Astrocyte (in vitro differentiated cells and primary cell): Measurements from ENCODE around the gene COL11A2. TPM values are rescaled to one million over a fixed set of nuclear protein-coding genes. Genes with fewer than 3 reads are reported as not detected.

Experiments used
- DNase-seq: peaks from one replicate; pipeline ENCODE4 v3.0.0-alpha.2; 2010; ENCODE audit warnings: low read depth
- FAIRE-seq: peaks from 2 replicates; lab custom pipeline; 2011; peaks lifted over from hg19 to GRCh38; lab: Jason Lieb, UNC
- H2AFZ ChIP-seq: 2 replicates; pipeline ENCODE4 v1.6.0; 2012; ENCODE audit warnings: low read depth, low read length, inconsistent platforms
- H3K27ac ChIP-seq: 2 replicates; pipeline ENCODE4 v1.5.1; 2011; ENCODE audit warnings: low read depth, low read length, inconsistent platforms
- H3K27me3 ChIP-seq: 2 replicates; pipeline ENCODE4 v1.6.0; 2011; ENCODE audit warnings: low read length, inconsistent platforms; ENCODE audit not compliant: insufficient read depth
- H3K36me3 ChIP-seq: 2 replicates; pipeline ENCODE4 v1.5.1; 2011; ENCODE audit warnings: low read length, inconsistent platforms; ENCODE audit not compliant: insufficient read depth
- H3K4me1 ChIP-seq: 2 replicates; pipeline ENCODE4 v1.5.1; 2011; ENCODE audit warnings: low read length, inconsistent platforms; ENCODE audit not compliant: insufficient read depth
- H3K4me2 ChIP-seq: 2 replicates; pipeline ENCODE4 v1.6.0; 2012; ENCODE audit warnings: low read length, inconsistent platforms
- H3K4me3 ChIP-seq: 2 replicates; pipeline ENCODE4 v1.5.1; 2011; ENCODE audit warnings: low read depth, mild to moderate bottlenecking, low read length, inconsistent platforms; ENCODE audit not compliant: insufficient read depth
- H3K79me2 ChIP-seq: 2 replicates; pipeline ENCODE4 v1.6.0; 2012; ENCODE audit warnings: mild to moderate bottlenecking, low read length, inconsistent platforms; ENCODE audit not compliant: insufficient read depth
- H3K9ac ChIP-seq: 2 replicates; pipeline ENCODE4 v1.6.0; 2012; ENCODE audit warnings: mild to moderate bottlenecking, low read length, inconsistent platforms
- H3K9me3 ChIP-seq: 2 replicates; pipeline ENCODE4 v1.5.1; 2012; ENCODE audit warnings: low read depth, mild to moderate bottlenecking, low read length, inconsistent platforms; ENCODE audit not compliant: insufficient read depth
- H4K20me1 ChIP-seq: 2 replicates; pipeline ENCODE4 v1.6.0; 2012; ENCODE audit warnings: low read length, inconsistent platforms; ENCODE audit not compliant: insufficient read depth
- H3K27ac Mint-ChIP-seq: one replicate; pipeline ENCODE4 v1.8.0; 2021; ENCODE audit warnings: mild to moderate bottlenecking, mixed read lengths; ENCODE audit not compliant: unreplicated experiment
- H3K27me3 Mint-ChIP-seq: one replicate; pipeline ENCODE4 v1.8.0; 2021; ENCODE audit warnings: low read depth, mixed read lengths; ENCODE audit not compliant: unreplicated experiment
- H3K36me3 Mint-ChIP-seq: one replicate; pipeline ENCODE4 v1.8.0; 2021; ENCODE audit warnings: low read depth, mixed read lengths; ENCODE audit not compliant: unreplicated experiment
- H3K4me1 Mint-ChIP-seq: one replicate; pipeline ENCODE4 v1.8.0; 2021; ENCODE audit warnings: low read depth, mixed read lengths; ENCODE audit not compliant: unreplicated experiment
- H3K4me3 Mint-ChIP-seq: one replicate; pipeline ENCODE4 v1.8.0; 2021; ENCODE audit warnings: mild to moderate bottlenecking, moderate library complexity, mixed read lengths; ENCODE audit not compliant: unreplicated experiment
- H3K9me3 Mint-ChIP-seq: one replicate; pipeline ENCODE4 v1.8.0; 2021; ENCODE audit warnings: mild to moderate bottlenecking, mixed read lengths; ENCODE audit not compliant: unreplicated experiment
- EZH2 ChIP-seq: IDR thresholded peaks from 2 replicates; pipeline ENCODE4 v1.6.1; 2012; ENCODE audit warnings: mild to moderate bottlenecking, low read length, inconsistent platforms; ENCODE audit not compliant: insufficient read depth
- total RNA-seq: library from RNA; stranded (reverse); gene quantifications from 2 replicates; pipeline ENCODE4 v1.2.1, GENCODE V29; 2021
- TF ChIP-seq, protein P1 (sequence below): IDR thresholded peaks from 2 replicates; pipeline ENCODE4 v1.5.1; 2011; ENCODE audit warnings: low read depth, mild to moderate bottlenecking, inconsistent platforms, low read length, moderate library complexity; ENCODE audit not compliant: insufficient read depth

The COL11A2 gene
- total RNA-seq, 1 donor from 2014 or later = 1.3 TPM

DNA sequence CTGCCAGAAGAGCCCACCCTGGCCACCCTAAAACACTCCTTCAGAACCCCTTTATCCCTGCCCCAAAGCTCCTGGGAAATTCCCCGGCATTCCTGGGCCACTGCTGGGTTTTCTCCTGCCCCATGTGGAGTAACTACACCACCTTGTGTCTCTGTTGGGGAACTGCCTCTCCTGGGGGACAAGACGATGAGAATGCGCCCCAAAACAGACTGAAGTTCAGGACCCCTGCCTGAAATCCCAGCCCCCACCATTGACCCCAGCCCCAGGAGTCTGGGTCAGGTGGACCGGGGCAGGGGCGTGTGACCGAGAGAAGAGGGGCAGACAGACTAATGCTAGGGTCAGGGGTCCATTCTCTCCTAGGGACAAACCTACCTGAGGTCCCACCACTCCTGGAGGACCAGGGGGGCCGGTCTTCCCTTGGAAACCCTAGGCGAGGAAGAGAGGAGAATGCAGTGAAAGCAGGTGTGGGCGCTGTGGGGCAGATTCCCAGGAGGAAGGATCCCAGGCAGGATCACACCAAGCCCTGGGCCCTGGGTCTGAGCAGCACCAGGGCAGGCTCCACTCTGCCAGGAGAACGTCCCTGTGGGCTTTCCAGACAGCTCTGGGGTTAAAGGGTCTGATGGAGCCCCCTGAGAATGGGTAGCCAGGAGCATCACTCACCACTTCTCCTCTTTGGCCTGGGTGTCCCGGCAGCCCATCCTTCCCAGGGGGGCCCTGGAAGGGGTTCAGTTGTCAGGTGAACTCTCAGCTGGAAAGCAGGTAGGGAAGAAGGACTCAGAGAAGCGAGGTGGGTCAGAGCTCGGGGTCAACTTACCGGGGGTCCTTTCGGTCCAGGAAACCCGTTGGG, 19.4 kb downstream of the COL11A2 start:
- Histone ChIP-seq H3K27me3 (no peaks in the 10 kb centered on the region), H3K4me2 (no peak overlapping the region), H4K20me1 (no peaks in the 10 kb centered on the region), H3K4me1 (no peaks in the 10 kb centered on the region), H3K27ac (no peak overlapping the region), H3K9me3 (no peaks in the 10 kb centered on the region), H3K36me3 (no peaks in the 10 kb centered on the region), H2AFZ (no peak overlapping the region), H3K79me2 (no peaks in the 10 kb centered on the region), H3K4me3 (no peak overlapping the region), H3K9ac (no peak overlapping the region)
- Mint-ChIP-seq H3K27ac (no peak overlapping the region), H3K36me3 (peaks cover 4% of the 10 kb centered on the region), H3K9me3 (no peaks in the 10 kb centered on the region), H3K4me3 (no peak overlapping the region), H3K4me1 (no peaks in the 10 kb centered on the region), H3K27me3 (peaks cover 46% of the 10 kb centered on the region)
- no peak for FAIRE-seq
- peak; percentile 14 for DNase-seq
- TF ChIP-seq EZH2 = no peak
- TF ChIP-seq, protein P1, sequence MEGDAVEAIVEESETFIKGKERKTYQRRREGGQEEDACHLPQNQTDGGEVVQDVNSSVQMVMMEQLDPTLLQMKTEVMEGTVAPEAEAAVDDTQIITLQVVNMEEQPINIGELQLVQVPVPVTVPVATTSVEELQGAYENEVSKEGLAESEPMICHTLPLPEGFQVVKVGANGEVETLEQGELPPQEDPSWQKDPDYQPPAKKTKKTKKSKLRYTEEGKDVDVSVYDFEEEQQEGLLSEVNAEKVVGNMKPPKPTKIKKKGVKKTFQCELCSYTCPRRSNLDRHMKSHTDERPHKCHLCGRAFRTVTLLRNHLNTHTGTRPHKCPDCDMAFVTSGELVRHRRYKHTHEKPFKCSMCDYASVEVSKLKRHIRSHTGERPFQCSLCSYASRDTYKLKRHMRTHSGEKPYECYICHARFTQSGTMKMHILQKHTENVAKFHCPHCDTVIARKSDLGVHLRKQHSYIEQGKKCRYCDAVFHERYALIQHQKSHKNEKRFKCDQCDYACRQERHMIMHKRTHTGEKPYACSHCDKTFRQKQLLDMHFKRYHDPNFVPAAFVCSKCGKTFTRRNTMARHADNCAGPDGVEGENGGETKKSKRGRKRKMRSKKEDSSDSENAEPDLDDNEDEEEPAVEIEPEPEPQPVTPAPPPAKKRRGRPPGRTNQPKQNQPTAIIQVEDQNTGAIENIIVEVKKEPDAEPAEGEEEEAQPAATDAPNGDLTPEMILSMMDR = peak; percentile 48

DNA sequence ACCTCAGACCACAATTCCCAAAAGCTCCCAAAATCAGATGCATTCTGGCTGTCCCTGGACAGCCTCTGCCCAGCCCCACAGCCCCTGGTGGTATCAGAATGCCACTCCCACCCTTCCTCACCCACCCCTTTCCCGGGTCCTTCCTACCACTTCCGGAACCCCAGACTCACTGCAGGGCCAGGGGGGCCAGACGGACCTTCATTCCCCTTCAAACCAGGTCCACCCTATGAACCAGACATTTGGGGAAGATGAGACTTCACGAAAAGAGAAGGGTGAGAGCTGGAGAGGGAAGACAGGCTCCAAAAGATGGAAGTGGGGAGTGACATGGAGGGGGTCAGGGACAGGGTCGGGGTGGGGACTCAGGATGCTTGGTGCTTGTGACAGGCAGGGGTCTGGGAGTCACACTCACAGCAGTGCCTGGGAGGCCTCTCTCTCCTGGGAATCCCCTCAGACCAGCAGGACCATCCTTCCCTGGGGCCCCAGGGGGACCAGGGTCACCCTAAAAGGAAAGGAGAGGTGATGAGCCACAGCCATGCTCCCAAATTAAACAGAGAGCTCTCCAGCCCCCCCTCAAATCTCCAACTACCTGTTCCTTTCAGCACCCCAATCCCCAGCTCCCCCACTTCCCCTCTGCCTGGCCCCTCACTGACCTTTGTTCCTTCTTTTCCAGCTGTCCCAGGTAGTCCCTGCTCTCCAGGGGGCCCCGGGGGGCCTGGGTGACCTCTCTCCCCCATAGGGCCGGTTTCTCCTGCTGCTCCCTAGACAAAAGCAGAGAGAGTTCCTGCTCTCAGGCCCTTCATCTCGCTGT, 20.2 kb downstream of the COL11A2 start:
- H3K4me1 ChIP-seq = no peaks in the 10 kb centered on the region
- H3K4me2 ChIP-seq = no peak overlapping the region
- H3K27ac ChIP-seq = no peak overlapping the region
- peaks cover 48% of the 10 kb centered on the region for H3K27me3 Mint-ChIP-seq
- H3K9me3 Mint-ChIP-seq = no peaks in the 10 kb centered on the region
- H3K4me1 Mint-ChIP-seq = no peaks in the 10 kb centered on the region
- no peak for DNase-seq
- TF ChIP-seq EZH2 = no peak
- TF ChIP-seq, protein P1 = no peak
- H3K4me3 ChIP-seq = no peak overlapping the region
- H4K20me1 ChIP-seq = no peaks in the 10 kb centered on the region
- no peak overlapping the region for H3K27ac Mint-ChIP-seq
- no peaks in the 10 kb centered on the region for H3K79me2 ChIP-seq
- H3K4me3 Mint-ChIP-seq = no peak overlapping the region
- H3K27me3 ChIP-seq = no peaks in the 10 kb centered on the region
- H3K9ac ChIP-seq = no peak overlapping the region
- H3K36me3 ChIP-seq = no peaks in the 10 kb centered on the region
- peaks cover 4% of the 10 kb centered on the region for H3K36me3 Mint-ChIP-seq
- no peaks in the 10 kb centered on the region for H3K9me3 ChIP-seq
- FAIRE-seq = no peak
- no peak overlapping the region for H2AFZ ChIP-seq
